Kidney epithelial cell (primary cell): ENCODE results near the gene CCNF. TPM values are rescaled to one million over a fixed set of nuclear protein-coding genes. Genes with fewer than 3 reads are reported as not detected.
A peak's percentile ranks its signal among the peaks of the same experiment; 100 is the strongest.

Source experiments
- DNase-seq: peaks from one replicate; pipeline ENCODE4 v3.0.0-alpha.2; 2010; ENCODE audit warnings: low read depth
- H3K27me3 ChIP-seq: 2 replicates; pipeline ENCODE4 v1.6.0; 2011; ENCODE audit warnings: low read length; ENCODE audit not compliant: control insufficient read depth, insufficient read depth
- H3K36me3 ChIP-seq: 2 replicates; pipeline ENCODE4 v1.5.1; 2011; ENCODE audit warnings: low read length; ENCODE audit not compliant: control insufficient read depth, insufficient read depth
- H3K4me3 ChIP-seq: 2 replicates; pipeline ENCODE4 v1.5.1; 2011; ENCODE audit warnings: low read depth, mild to moderate bottlenecking, control low read depth, low read length
- total RNA-seq: library from RNA; depleted of rRNA; stranded (reverse); fragments of >200 nt; gene quantifications from 2 replicates; pipeline ENCODE4 v1.2.3, GENCODE V29; 2015
- TF ChIP-seq, protein P1 (sequence below): IDR thresholded peaks from 2 replicates; pipeline ENCODE4 v1.5.1; 2011; ENCODE audit warnings: mild to moderate bottlenecking, moderate library complexity, low read length, control low read depth, inconsistent platforms; ENCODE audit not compliant: insufficient read depth, poor library complexity, severe bottlenecking

The CCNF gene
- total RNA-seq, 1 donor from 2014 or later = 7.4 TPM

DNA sequence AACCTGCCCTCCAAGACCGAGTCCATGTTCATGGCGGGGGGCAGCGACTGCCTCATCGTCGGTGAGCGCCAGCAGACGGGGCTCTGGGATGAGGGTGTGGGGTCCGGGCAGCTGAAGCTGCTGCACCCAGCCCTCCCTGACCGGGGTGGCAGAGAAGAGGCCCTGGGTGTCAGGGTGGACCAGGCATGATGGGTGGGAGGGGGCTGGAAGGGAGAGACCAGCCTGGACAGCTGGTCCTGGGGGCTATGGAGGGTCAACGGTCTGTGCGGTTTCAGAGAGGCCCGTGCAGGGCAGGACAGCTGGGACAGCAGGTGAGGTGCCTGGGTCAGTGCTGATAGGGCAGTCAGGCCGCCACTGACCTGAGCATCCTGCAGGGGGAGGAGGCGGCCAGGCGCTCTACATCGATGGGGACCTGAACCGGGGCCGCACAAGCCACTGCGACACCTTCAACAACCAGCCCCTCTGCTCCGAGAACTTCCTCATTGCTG lies 71.2 kb downstream of the CCNF start:
- DNase-seq = no peak
- peaks cover 5% of the 10 kb centered on the region for H3K36me3 ChIP-seq
- H3K27me3 ChIP-seq = no peaks in the 10 kb centered on the region
- TF ChIP-seq, protein P1, sequence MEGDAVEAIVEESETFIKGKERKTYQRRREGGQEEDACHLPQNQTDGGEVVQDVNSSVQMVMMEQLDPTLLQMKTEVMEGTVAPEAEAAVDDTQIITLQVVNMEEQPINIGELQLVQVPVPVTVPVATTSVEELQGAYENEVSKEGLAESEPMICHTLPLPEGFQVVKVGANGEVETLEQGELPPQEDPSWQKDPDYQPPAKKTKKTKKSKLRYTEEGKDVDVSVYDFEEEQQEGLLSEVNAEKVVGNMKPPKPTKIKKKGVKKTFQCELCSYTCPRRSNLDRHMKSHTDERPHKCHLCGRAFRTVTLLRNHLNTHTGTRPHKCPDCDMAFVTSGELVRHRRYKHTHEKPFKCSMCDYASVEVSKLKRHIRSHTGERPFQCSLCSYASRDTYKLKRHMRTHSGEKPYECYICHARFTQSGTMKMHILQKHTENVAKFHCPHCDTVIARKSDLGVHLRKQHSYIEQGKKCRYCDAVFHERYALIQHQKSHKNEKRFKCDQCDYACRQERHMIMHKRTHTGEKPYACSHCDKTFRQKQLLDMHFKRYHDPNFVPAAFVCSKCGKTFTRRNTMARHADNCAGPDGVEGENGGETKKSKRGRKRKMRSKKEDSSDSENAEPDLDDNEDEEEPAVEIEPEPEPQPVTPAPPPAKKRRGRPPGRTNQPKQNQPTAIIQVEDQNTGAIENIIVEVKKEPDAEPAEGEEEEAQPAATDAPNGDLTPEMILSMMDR = peak; percentile 15
- H3K4me3 ChIP-seq = no peak overlapping the region

GRCh38 chr16:2500918-2501750 lies 71.9 kb downstream of the CCNF start:
- no peak overlapping the region for H3K4me3 ChIP-seq
- TF ChIP-seq, protein P1 = peak; percentile 98
- no peak for DNase-seq

GRCh38 chr16:2501946-2502895 lies 73.0 kb downstream of the CCNF start:
- TF ChIP-seq, protein P1 = no peak
- Histone ChIP-seq H3K4me3 (no peak overlapping the region), H3K36me3 (no peaks in the 10 kb centered on the region), H3K27me3 (no peaks in the 10 kb centered on the region)
- DNase-seq = no peak

More at GRCh38 chr16:2500918-2501750, 71.9 kb downstream of the CCNF start:
- H3K36me3 ChIP-seq = peaks cover 4% of the 10 kb centered on the region
- no peaks in the 10 kb centered on the region for H3K27me3 ChIP-seq

DNA sequence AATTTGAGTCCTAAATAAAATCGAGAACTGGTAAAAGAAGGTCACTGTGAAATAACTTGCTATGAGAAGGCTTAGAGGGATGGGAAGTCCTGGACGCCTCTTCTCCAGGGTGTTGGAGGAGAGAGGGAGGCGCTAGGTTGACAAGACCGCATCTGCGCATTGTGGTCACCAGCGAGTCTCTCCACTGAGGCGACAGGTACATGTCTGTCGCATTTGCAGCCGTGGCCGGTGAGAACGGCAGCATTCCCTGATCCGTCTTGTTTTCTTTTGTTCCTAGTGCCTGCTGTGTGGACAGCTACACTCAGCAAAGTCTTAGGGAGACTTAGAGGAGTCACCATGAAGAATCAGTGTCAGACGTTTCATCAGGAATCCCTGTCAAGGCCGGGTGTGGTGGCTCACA lies 76.4 kb downstream of the CCNF start:
- H3K27me3 ChIP-seq = no peaks in the 10 kb centered on the region
- TF ChIP-seq, protein P1 = no peak
- no peaks in the 10 kb centered on the region for H3K36me3 ChIP-seq
- no peak overlapping the region for H3K4me3 ChIP-seq
- DNase-seq = no peak

GRCh38 chr16:2507052-2507659 lies 77.9 kb downstream of the CCNF start:
- TF ChIP-seq, protein P1 = no peak

More at GRCh38 chr16:2507052-2507659, 77.9 kb downstream of the CCNF start:
- DNase-seq = no peak
- Histone ChIP-seq H3K27me3 (no peaks in the 10 kb centered on the region), H3K4me3 (no peak overlapping the region), H3K36me3 (no peaks in the 10 kb centered on the region)
